ENCODE measurements around the gene ARL16.
"Not testable (repeated sequence)": the region's sequence is repeated elsewhere in the genome, so short reads cannot be mapped to it uniquely, and the experiment has no call there.

ARL16 gene

GRCh38 chr17:81681672-81682071 is 1.9 kb downstream of the ARL16 start:
- Histone ChIP-seq H3K27me3 (no peaks in the 10 kb centered on the region), H3K9me3 (no peaks in the 10 kb centered on the region), H3K36me3 (peaks cover 10% of the 10 kb centered on the region), H3K4me3 (ENCODE audit: low read depth, low read length) (no peak overlapping the region), H3K4me1 (no peaks in the 10 kb centered on the region)
- no peak for DNase-seq
- no peak for TF ChIP-seq CTCF (IDR thresholded peaks at IDR 0.05; ENCODE audit: low read depth, low read length)

GRCh38 chr17:81680150-81680549 is 3.4 kb downstream of the ARL16 start:
- TF ChIP-seq CTCF (IDR thresholded peaks at IDR 0.05; ENCODE audit: low read depth, low read length): no peak
- Histone ChIP-seq H3K27me3 (no peaks in the 10 kb centered on the region), H3K36me3 (no peaks in the 10 kb centered on the region), H3K4me3 (ENCODE audit: low read depth, low read length) (no peak overlapping the region), H3K9me3 (no peaks in the 10 kb centered on the region), H3K4me1 (no peaks in the 10 kb centered on the region)
- DNase-seq: no peak

- Histone ChIP-seq H3K4me1 (no peaks in the 10 kb centered on the region), H3K4me3 (ENCODE audit: low read depth, low read length) (no peak overlapping the region), H3K9me3 (no peaks in the 10 kb centered on the region), H3K36me3 (peaks cover 10% of the 10 kb centered on the region), H3K27me3 (no peaks in the 10 kb centered on the region)
- DNase-seq: no peak
- TF ChIP-seq CTCF (IDR thresholded peaks at IDR 0.05; ENCODE audit: low read depth, low read length): no peak
Observed at GRCh38 chr17:81676906-81677305, 6.7 kb downstream of the ARL16 start.

GRCh38 chr17:81675515-81676221 is 7.9 kb downstream of the ARL16 start:
- H3K9me3 ChIP-seq; H3K27me3 ChIP-seq; H3K4me1 ChIP-seq; H3K4me3 ChIP-seq (ENCODE audit: low read depth, low read length): not testable (repeated sequence)
- peaks cover 20% of the 10 kb centered on the region for H3K36me3 ChIP-seq
- DNase-seq: peak; percentile 58
- TF ChIP-seq CTCF (IDR thresholded peaks at IDR 0.05; ENCODE audit: low read depth, low read length): peak; percentile 54

GRCh38 chr17:81673561-81674258 is 9.9 kb downstream of the ARL16 start:
- peaks cover 35% of the 10 kb centered on the region for H3K36me3 ChIP-seq

More at GRCh38 chr17:81673561-81674258, 9.9 kb downstream of the ARL16 start:
- TF ChIP-seq CTCF (IDR thresholded peaks at IDR 0.05; ENCODE audit: low read depth, low read length): no peak
- no peaks in the 10 kb centered on the region for H3K4me1 ChIP-seq
- no peaks in the 10 kb centered on the region for H3K9me3 ChIP-seq
- DNase-seq: no peak
- no peaks in the 10 kb centered on the region for H3K27me3 ChIP-seq
- no peak overlapping the region for H3K4me3 ChIP-seq (ENCODE audit: low read depth, low read length)
